Suprapubic skin (tissue), 4 donors: ENCODE results near the gene KDM6A. TPM values are rescaled to one million over a fixed set of nuclear protein-coding genes. Genes with fewer than 3 reads are reported as not detected.

ENCODE experiments used
- DNase-seq, 2 donors: peaks; one replicate each; pipeline ENCODE4 v3.0.0-alpha.2; 2019; ENCODE audit warnings: low spot score in 2 of 2
- H3K27ac ChIP-seq: fragments of 200-600 bp; sonication (generic); one replicate; pipeline ENCODE4 v1.5.1; 2019
- H3K27me3 ChIP-seq: fragments of 200-600 bp; sonication (generic); one replicate; pipeline ENCODE4 v1.5.1; 2019
- H3K36me3 ChIP-seq: fragments of 200-600 bp; sonication (generic); one replicate; pipeline ENCODE4 v1.5.1; 2019
- H3K4me1 ChIP-seq: fragments of 200-600 bp; sonication (generic); one replicate; pipeline ENCODE4 v1.5.1; 2019
- H3K4me3 ChIP-seq: fragments of 200-600 bp; sonication (generic); one replicate; pipeline ENCODE4 v1.5.1; 2019; ENCODE audit warnings: mild to moderate bottlenecking
- H3K9me3 ChIP-seq: fragments of 200-600 bp; sonication (generic); one replicate; pipeline ENCODE4 v1.5.1; 2019
- CTCF ChIP-seq, 2 donors: fragments of 200-600 bp in 1 of 2; fragments of 450-650 bp in 1 of 2; sonication (generic) in 1 of 2; IDR thresholded peaks; one replicate each; pipeline ENCODE4 v1.5.1; 2016 to 2019; ENCODE audit warnings: antibody characterized with exemption in 2 of 2, mild to moderate bottlenecking in 1 of 2, moderate library complexity in 1 of 2
- EP300 ChIP-seq: sonication (generic); formaldehyde crosslinking; IDR thresholded peaks from one replicate; pipeline ENCODE4 v1.6.1; 2017; ENCODE audit warnings: antibody characterized with exemption
- POLR2A ChIP-seq, 2 donors: fragments of 450-650 bp; IDR thresholded peaks; one replicate each; pipeline ENCODE4 v1.6.1; 2017; ENCODE audit warnings: antibody characterized with exemption in 2 of 2, mild to moderate bottlenecking in 2 of 2, moderate library complexity in 2 of 2
- POLR2AphosphoS5 ChIP-seq, 3 donors: sonication (generic); formaldehyde crosslinking; IDR thresholded peaks; one replicate each; pipeline ENCODE4 v1.6.1; 2017; ENCODE audit warnings: antibody characterized with exemption in 3 of 3
- WGBS: methylation state at CpG from one replicate; pipeline ENCODE4 v1.1.5; 2018; 5-methylcytosine and 5-hydroxymethylcytosine counted together
- total RNA-seq, 4 donors: library from RNA; depleted of rRNA; stranded (reverse); fragments of >200 nt; gene quantifications; one replicate each; pipeline ENCODE4 v1.1.0, GENCODE V29; 2016

KDM6A gene
- total RNA-seq, 4 donors from 2014 or later: 45.5 to 140 (median 60.9) TPM

GRCh38 chrX:44873415-44874276 is 658 bp downstream of the KDM6A start:
- DNase-seq: peak; percentile 78 to 80
- no peaks in the 10 kb centered on the region for H3K9me3 ChIP-seq
- H3K4me1 ChIP-seq: no peaks in the 10 kb centered on the region
- WGBS: 0% methylated on average over 21 of the region's 99 CpGs
- H3K4me3 ChIP-seq: peak overlapping the region; percentile 79
- no peaks in the 10 kb centered on the region for H3K27me3 ChIP-seq
- no peaks in the 10 kb centered on the region for H3K36me3 ChIP-seq
- TF ChIP-seq POLR2A (IDR thresholded peaks at IDR 0.05) (peak in 1 of 2 donors; percentile 4), POLR2AphosphoS5 (IDR thresholded peaks at IDR 0.05) (no peak), EP300 (no peak), CTCF (IDR thresholded peaks at IDR 0.05) (no peak)
- peak overlapping the region; percentile 96 for H3K27ac ChIP-seq

DNA sequence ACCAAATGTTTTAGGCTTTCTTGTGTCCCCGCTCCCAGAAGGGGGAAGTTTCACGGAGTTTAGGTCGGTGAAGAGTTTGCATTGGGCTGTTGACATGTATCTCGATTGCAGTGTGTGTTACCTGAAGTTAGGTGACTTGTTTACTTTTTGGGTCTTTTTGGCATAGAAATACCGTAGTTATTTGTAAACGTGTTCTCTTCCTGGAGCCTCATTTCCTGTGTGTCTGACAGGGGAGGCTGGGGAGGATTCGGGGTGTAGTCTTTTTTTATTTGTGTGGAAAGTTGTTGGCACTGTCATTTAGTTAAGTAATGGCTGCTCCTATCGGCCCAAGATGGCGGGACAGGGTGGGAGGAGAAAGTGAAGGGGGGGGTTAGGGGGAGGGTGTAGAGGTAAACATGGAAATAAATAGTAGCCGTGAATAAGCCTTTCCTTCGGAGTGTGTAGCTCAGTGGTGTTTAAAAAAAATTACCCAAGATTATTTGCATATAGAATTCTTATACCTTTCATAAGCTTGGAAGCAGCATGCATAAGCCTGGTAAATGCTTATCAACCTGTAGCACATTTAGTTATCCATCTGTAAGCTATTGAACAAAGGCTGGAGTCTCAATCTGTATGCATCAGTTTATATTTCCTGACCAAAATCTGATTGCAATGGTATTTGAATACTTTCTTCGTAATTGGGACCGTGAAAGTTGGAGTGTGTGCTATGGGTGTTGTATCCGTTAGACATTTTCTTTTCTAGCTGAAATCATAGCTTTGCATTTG is 1.6 kb downstream of the KDM6A start:
- WGBS: under 1% methylated on average over 14 of the region's 14 CpGs
- Histone ChIP-seq H3K27ac (peak overlapping the region; percentile 96), H3K36me3 (no peaks in the 10 kb centered on the region), H3K4me1 (no peaks in the 10 kb centered on the region), H3K4me3 (peak overlapping the region; percentile 79), H3K27me3 (no peaks in the 10 kb centered on the region), H3K9me3 (no peaks in the 10 kb centered on the region)
- TF ChIP-seq EP300 (no peak), CTCF (IDR thresholded peaks at IDR 0.05) (no peak), POLR2AphosphoS5 (IDR thresholded peaks at IDR 0.05) (no peak), POLR2A (IDR thresholded peaks at IDR 0.05) (no peak)
- DNase-seq: no peak

DNA sequence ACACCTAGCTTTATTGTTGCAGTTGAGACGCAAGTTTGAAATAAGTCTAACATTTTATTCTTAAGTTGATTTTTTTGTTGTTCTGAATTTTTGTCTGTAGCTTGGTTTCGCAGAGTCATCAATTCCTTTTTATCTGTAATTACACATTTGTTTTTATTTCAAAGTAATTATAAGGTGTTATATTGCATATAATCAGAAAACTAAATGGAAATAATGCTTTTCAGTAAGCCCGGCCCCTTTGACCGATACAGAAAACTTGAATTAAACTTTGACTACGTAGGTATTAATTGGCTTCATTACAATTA is 2.1 kb downstream of the KDM6A start:
- no peak for TF ChIP-seq EP300
- TF ChIP-seq POLR2AphosphoS5 (IDR thresholded peaks at IDR 0.05): no peak
- no peak for TF ChIP-seq POLR2A (IDR thresholded peaks at IDR 0.05)
- TF ChIP-seq CTCF (IDR thresholded peaks at IDR 0.05): no peak
- WGBS: 22% methylated on average over 5 of the region's 5 CpGs
- H3K4me1 ChIP-seq: no peaks in the 10 kb centered on the region
- no peaks in the 10 kb centered on the region for H3K36me3 ChIP-seq
- H3K4me3 ChIP-seq: peak overlapping the region; percentile 79
- H3K27me3 ChIP-seq: no peaks in the 10 kb centered on the region
- H3K9me3 ChIP-seq: no peaks in the 10 kb centered on the region
- no peak overlapping the region for H3K27ac ChIP-seq
- no peak for DNase-seq

GRCh38 chrX:44876086-44876485 is 3.1 kb downstream of the KDM6A start:
- Histone ChIP-seq H3K27ac (no peak overlapping the region), H3K9me3 (no peaks in the 10 kb centered on the region), H3K36me3 (no peaks in the 10 kb centered on the region), H3K4me1 (no peaks in the 10 kb centered on the region), H3K4me3 (peak overlapping the region; percentile 79), H3K27me3 (no peaks in the 10 kb centered on the region)
- WGBS: 31% methylated on average over 4 of the region's 4 CpGs
- no peak for DNase-seq
- TF ChIP-seq CTCF (IDR thresholded peaks at IDR 0.05): no peak
- TF ChIP-seq POLR2AphosphoS5 (IDR thresholded peaks at IDR 0.05): no peak
- no peak for TF ChIP-seq POLR2A (IDR thresholded peaks at IDR 0.05)
- no peak for TF ChIP-seq EP300

DNA sequence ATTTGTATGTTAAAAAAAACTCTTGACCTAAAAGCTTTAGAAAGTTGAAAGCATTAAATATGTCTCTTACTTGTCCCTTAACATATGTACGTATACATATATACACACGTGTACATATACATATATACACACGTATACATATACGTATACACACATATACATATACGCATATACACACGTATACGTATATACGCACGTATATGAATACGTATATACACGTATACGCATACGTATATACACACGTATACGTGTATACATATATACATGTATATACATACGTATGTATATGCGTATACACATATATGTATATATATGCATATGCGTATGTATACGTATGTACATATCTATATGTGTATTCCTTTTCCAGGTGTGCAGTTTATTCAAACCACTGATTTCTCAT is 3.8 kb downstream of the KDM6A start:
- Histone ChIP-seq H3K4me1 (no peaks in the 10 kb centered on the region), H3K27ac (no peak overlapping the region), H3K9me3 (no peaks in the 10 kb centered on the region), H3K36me3 (no peaks in the 10 kb centered on the region), H3K27me3 (no peaks in the 10 kb centered on the region), H3K4me3 (no peak overlapping the region)
- TF ChIP-seq EP300: no peak
- no peak for TF ChIP-seq CTCF (IDR thresholded peaks at IDR 0.05)
- TF ChIP-seq POLR2A (IDR thresholded peaks at IDR 0.05): no peak
- TF ChIP-seq POLR2AphosphoS5 (IDR thresholded peaks at IDR 0.05): no peak
- DNase-seq: no peak
- 87% methylated on average over 19 of the region's 19 CpGs for WGBS
